Neural progenitor cell (in vitro differentiated cells): Measurements from ENCODE around the gene SLC35F3. TPM values are rescaled to one million over a fixed set of nuclear protein-coding genes. Genes with fewer than 3 reads are reported as not detected.

Experiments
- DNase-seq: peaks from one replicate; pipeline ENCODE4 v3.0.0-alpha.2; 2016; ENCODE audit warnings: low spot score
- H2AFZ ChIP-seq: fragments of 200-600 bp; sonication (generic); replicated peaks from 2 replicates; pipeline ENCODE4 v1.6.1; 2016; ENCODE audit warnings: antibody characterized with exemption
- H3F3A ChIP-seq: fragments of 200-600 bp; sonication (generic); 2 replicates; pipeline ENCODE4 v1.6.1; 2016; ENCODE audit warnings: antibody characterized with exemption, low read depth
- H3K27ac ChIP-seq: fragments of 200-600 bp; sonication (generic); 2 replicates; pipeline ENCODE4 v1.5.1; 2016; ENCODE audit warnings: mild to moderate bottlenecking
- H3K27me3 ChIP-seq: fragments of 200-600 bp; sonication (generic); 2 replicates; pipeline ENCODE4 v1.6.1; 2016; ENCODE audit warnings: mild to moderate bottlenecking, moderate library complexity
- H3K36me3 ChIP-seq: fragments of 200-600 bp; sonication (generic); 2 replicates; pipeline ENCODE4 v1.5.1; 2016
- H3K4me1 ChIP-seq: fragments of 200-600 bp; sonication (generic); 2 replicates; pipeline ENCODE4 v1.6.1; 2016; ENCODE audit warnings: mixed run types
- H3K4me2 ChIP-seq: fragments of 200-600 bp; sonication (generic); 2 replicates; pipeline ENCODE4 v1.6.1; 2016
- H3K4me3 ChIP-seq: fragments of 200-600 bp; sonication (generic); 2 replicates; pipeline ENCODE4 v1.5.1; 2016
- H3K79me2 ChIP-seq: fragments of 200-600 bp; sonication (generic); 2 replicates; pipeline ENCODE4 v1.6.1; 2016; ENCODE audit warnings: low read depth
- H3K9ac ChIP-seq: fragments of 200-600 bp; sonication (generic); 2 replicates; pipeline ENCODE4 v1.6.1; 2016
- H3K9me3 ChIP-seq: fragments of 200-600 bp; sonication (generic); 2 replicates; pipeline ENCODE4 v1.5.1; 2016; ENCODE audit warnings: low read depth
- H4K20me1 ChIP-seq: fragments of 200-600 bp; sonication (generic); 2 replicates; pipeline ENCODE4 v1.6.1; 2016; ENCODE audit warnings: low read depth
- H3K27ac Mint-ChIP-seq: 3 replicates; pipeline ENCODE4 v1.8.0; 2021; ENCODE audit warnings: mixed read lengths
- H3K27me3 Mint-ChIP-seq: 2 replicates; pipeline ENCODE4 v1.8.0; 2022; ENCODE audit warnings: low read depth, mild to moderate bottlenecking, inconsistent platforms, moderate library complexity, mixed read lengths; ENCODE audit not compliant: insufficient read depth
- H3K36me3 Mint-ChIP-seq: 3 replicates; pipeline ENCODE4 v1.8.0; 2021; ENCODE audit warnings: mixed read lengths
- H3K4me1 Mint-ChIP-seq: 3 replicates; pipeline ENCODE4 v1.8.0; 2021; ENCODE audit warnings: mixed read lengths
- H3K4me3 Mint-ChIP-seq: 3 replicates; pipeline ENCODE4 v1.8.0; 2021; ENCODE audit warnings: mild to moderate bottlenecking, moderate library complexity, mixed read lengths
- H3K9me3 Mint-ChIP-seq: 3 replicates; pipeline ENCODE4 v1.8.0; 2020; ENCODE audit warnings: mixed read lengths
- EZH2 ChIP-seq: fragments of 200-600 bp; sonication (generic); IDR thresholded peaks from 2 replicates; pipeline ENCODE4 v1.6.1; 2017; ENCODE audit warnings: antibody characterized with exemption, mild to moderate bottlenecking, moderate library complexity
- EZH2phosphoT487 ChIP-seq: fragments of 200-600 bp; sonication (generic); IDR thresholded peaks from 2 replicates; pipeline ENCODE4 v1.6.1; 2017; ENCODE audit warnings: antibody characterized with exemption
- total RNA-seq: library from RNA; depleted of rRNA; stranded (reverse); fragments of >200 nt; gene quantifications from 2 replicates; pipeline ENCODE4 v1.2.3, GENCODE V29; 2015; ENCODE audit warnings: low replicate concordance
- TF ChIP-seq, protein P1 (sequence below): fragments of 200-600 bp; sonication (generic); IDR thresholded peaks from 2 replicates; pipeline ENCODE4 v1.5.1; 2017; ENCODE audit warnings: antibody characterized with exemption, mild to moderate bottlenecking

Gene SLC35F3
- total RNA-seq, 1 donor from 2014 or later, result 0.79 TPM

DNA sequence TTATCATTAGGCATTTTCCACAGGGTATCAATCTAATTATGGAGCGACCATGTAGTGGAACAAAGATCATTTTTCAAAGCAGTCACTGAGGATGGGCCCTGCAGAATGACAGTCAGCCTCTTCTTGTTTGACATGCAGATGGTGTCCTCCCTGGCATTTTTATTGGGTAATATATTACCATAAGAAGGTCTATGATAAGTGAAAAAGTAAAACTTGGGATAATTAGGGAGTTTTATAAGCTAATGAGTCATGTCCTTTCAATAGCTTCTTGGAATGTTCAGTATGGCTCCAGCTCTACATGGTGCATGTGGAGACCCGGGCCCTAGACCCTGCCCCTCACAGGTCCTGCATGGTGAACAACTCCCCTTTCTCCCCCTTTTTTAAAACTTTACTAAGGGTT, 236.5 kb downstream of the SLC35F3 start:
- Histone ChIP-seq H3K27ac (no peak overlapping the region), H2AFZ (no peak overlapping the region), H3K9ac (no peak overlapping the region), H3F3A (no peaks in the 10 kb centered on the region), H3K27me3 (no peaks in the 10 kb centered on the region), H4K20me1 (no peaks in the 10 kb centered on the region), H3K4me2 (no peak overlapping the region), H3K36me3 (no peaks in the 10 kb centered on the region), H3K79me2 (no peaks in the 10 kb centered on the region), H3K4me3 (no peak overlapping the region), H3K4me1 (no peaks in the 10 kb centered on the region), H3K9me3 (no peaks in the 10 kb centered on the region)
- Mint-ChIP-seq H3K9me3 (peaks cover 2% of the 10 kb centered on the region), H3K36me3 (no peaks in the 10 kb centered on the region), H3K4me3 (no peak overlapping the region), H3K27ac (no peak overlapping the region), H3K27me3 (peaks cover 4% of the 10 kb centered on the region), H3K4me1 (no peaks in the 10 kb centered on the region)
- no peak for TF ChIP-seq EZH2
- TF ChIP-seq, protein P1, sequence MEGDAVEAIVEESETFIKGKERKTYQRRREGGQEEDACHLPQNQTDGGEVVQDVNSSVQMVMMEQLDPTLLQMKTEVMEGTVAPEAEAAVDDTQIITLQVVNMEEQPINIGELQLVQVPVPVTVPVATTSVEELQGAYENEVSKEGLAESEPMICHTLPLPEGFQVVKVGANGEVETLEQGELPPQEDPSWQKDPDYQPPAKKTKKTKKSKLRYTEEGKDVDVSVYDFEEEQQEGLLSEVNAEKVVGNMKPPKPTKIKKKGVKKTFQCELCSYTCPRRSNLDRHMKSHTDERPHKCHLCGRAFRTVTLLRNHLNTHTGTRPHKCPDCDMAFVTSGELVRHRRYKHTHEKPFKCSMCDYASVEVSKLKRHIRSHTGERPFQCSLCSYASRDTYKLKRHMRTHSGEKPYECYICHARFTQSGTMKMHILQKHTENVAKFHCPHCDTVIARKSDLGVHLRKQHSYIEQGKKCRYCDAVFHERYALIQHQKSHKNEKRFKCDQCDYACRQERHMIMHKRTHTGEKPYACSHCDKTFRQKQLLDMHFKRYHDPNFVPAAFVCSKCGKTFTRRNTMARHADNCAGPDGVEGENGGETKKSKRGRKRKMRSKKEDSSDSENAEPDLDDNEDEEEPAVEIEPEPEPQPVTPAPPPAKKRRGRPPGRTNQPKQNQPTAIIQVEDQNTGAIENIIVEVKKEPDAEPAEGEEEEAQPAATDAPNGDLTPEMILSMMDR, result no peak
- no peak for TF ChIP-seq EZH2phosphoT487
- no peak for DNase-seq

DNA sequence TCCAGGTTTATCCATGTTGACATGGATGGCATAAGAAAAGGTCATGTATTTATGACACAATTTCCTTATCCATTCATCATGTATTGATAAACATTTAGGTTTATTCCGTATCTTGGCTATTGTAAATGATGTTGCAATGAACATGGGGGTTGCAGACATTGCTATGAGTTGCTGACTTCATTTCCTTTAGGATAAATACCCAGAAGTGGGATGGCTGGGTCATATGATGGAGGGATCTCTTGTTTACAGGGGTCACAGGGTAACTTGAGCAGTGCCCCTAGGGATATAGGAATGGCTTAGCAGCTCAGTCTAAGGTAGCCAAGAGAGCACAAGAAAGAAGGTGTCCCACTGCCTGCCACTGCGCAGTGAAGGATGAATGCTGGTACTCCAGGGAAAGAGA, 239.2 kb downstream of the SLC35F3 start:
- H3K36me3 Mint-ChIP-seq, result no peaks in the 10 kb centered on the region
- H3K9ac ChIP-seq, result no peak overlapping the region
- H3K27ac Mint-ChIP-seq, result no peak overlapping the region

DNA sequence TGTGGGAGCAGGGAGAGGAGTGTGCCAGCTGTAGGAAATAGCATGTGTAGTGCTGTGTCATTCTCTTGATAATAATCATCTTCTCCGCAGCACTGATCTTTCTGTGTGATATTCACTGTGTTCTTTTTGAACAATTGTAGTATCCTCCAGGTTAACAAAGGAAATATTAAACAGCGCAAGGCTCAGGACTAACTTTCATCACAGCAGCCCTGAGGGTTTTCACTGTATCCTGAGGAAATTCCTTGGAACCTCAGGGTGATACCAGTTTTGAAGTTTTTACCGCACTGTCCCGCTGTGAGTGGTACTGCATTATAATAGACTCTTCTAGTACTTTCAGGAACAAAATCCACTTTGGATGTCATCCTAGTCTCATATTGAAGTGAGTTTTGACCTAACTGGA, 240.4 kb downstream of the SLC35F3 start:
- DNase-seq, result no peak
- Histone ChIP-seq H4K20me1 (no peaks in the 10 kb centered on the region), H3K9ac (no peak overlapping the region), H3K4me2 (no peak overlapping the region), H3K27ac (no peak overlapping the region), H3K4me3 (no peak overlapping the region), H3F3A (no peaks in the 10 kb centered on the region), H3K27me3 (no peaks in the 10 kb centered on the region), H3K9me3 (peaks cover 5% of the 10 kb centered on the region), H3K79me2 (no peaks in the 10 kb centered on the region), H2AFZ (no peak overlapping the region), H3K4me1 (no peaks in the 10 kb centered on the region), H3K36me3 (no peaks in the 10 kb centered on the region)
- Mint-ChIP-seq H3K27ac (no peak overlapping the region), H3K27me3 (peaks cover 2% of the 10 kb centered on the region), H3K36me3 (no peaks in the 10 kb centered on the region), H3K4me3 (no peak overlapping the region), H3K9me3 (peaks cover 12% of the 10 kb centered on the region), H3K4me1 (no peaks in the 10 kb centered on the region)
- no peak for TF ChIP-seq EZH2
- TF ChIP-seq, protein P1, result no peak
- no peak for TF ChIP-seq EZH2phosphoT487

More for the DNA sequence above, 239.2 kb downstream of the SLC35F3 start:
- Mint-ChIP-seq H3K9me3 (peaks cover 12% of the 10 kb centered on the region), H3K4me1 (no peaks in the 10 kb centered on the region), H3K27me3 (peaks cover 2% of the 10 kb centered on the region), H3K4me3 (no peak overlapping the region)
- no peak for DNase-seq
- no peaks in the 10 kb centered on the region for H4K20me1 ChIP-seq
- H3K36me3 ChIP-seq, result no peaks in the 10 kb centered on the region
- H3K4me1 ChIP-seq, result no peaks in the 10 kb centered on the region
- H3K4me2 ChIP-seq, result no peak overlapping the region
- H3K9me3 ChIP-seq, result peaks cover 5% of the 10 kb centered on the region
- TF ChIP-seq EZH2 (no peak), EZH2phosphoT487 (no peak)
- TF ChIP-seq, protein P1, result no peak
- H2AFZ ChIP-seq, result no peak overlapping the region
- H3K27me3 ChIP-seq, result no peaks in the 10 kb centered on the region
- H3K27ac ChIP-seq, result no peak overlapping the region
- H3K4me3 ChIP-seq, result no peak overlapping the region
- H3F3A ChIP-seq, result no peaks in the 10 kb centered on the region
- H3K79me2 ChIP-seq, result no peaks in the 10 kb centered on the region
